B cell (primary cell): ENCODE results near the gene APOBEC3C. TPM values are rescaled to one million over a fixed set of nuclear protein-coding genes. Genes with fewer than 3 reads are reported as not detected.
A peak's percentile ranks its signal among the peaks of the same experiment; 100 is the strongest.
"Not testable (repeated sequence)": the region's sequence is repeated elsewhere in the genome, so short reads cannot be mapped to it uniquely, and the experiment has no call there.

ENCODE experiments used
- ATAC-seq: fragments of 200-7000 bp; cut with Tn5 transposase; one replicate; pipeline ENCODE4 v1.10.0; 2021; ENCODE audit warnings: low read depth, mild to moderate bottlenecking, moderate number of reproducible peaks, moderate library complexity
- CTCF ChIA-PET: fragments of 350-600 bp; sonication (Branson Sonifier 250); formaldehyde crosslinking; loops from one replicate; lab custom pipeline; 2021; ENCODE audit warnings: antibody characterized with exemption, inconsistent platforms; lab: Charles Lee
- POLR2A ChIA-PET: fragments of 350-600 bp; sonication (Branson Sonifier 250); formaldehyde crosslinking; loops from one replicate; lab custom pipeline; 2021; ENCODE audit warnings: antibody characterized with exemption; lab: Charles Lee
- DNase-seq: peaks from one replicate; pipeline ENCODE4 v3.0.0; 2013
- H2AFZ ChIP-seq: 2 replicates; pipeline ENCODE4 v1.6.1; 2012; ENCODE audit warnings: mild to moderate bottlenecking, low read depth, low read length; ENCODE audit not compliant: insufficient read depth, poor library complexity, severe bottlenecking
- H3K27ac ChIP-seq, 2 donors: 1 replicate in 1 of 2; 2 replicates in 1 of 2; pipeline ENCODE4 v1.5.1; 2012 to 2013; ENCODE audit warnings: low read length in 2 of 2, mild to moderate bottlenecking in 2 of 2, moderate library complexity in 1 of 2
- H3K27me3 ChIP-seq, 4 experiments: fragments of 200-600 bp in 1 of 4; sonication (generic) in 1 of 4; replicated peaks in 1 of 4; 1 replicate in 2 of 4; 2 replicates in 2 of 4; pipeline versions ENCODE4 v1.6.1 to v1.7.0; 2013 to 2016; ENCODE audit warnings: low read length in 3 of 4, mild to moderate bottlenecking in 2 of 4, mixed read lengths in 1 of 4, moderate library complexity in 1 of 4; ENCODE audit not compliant: insufficient read depth in 4 of 4, control insufficient read depth in 3 of 4; ENCODE audit errors: control extremely low read depth in 1 of 4
- H3K36me3 ChIP-seq, 2 experiments: replicated peaks in 1 of 2; 1 replicate in 1 of 2; 2 replicates in 1 of 2; pipeline versions ENCODE4 v1.6.1 to v1.7.1; 2013; ENCODE audit warnings: low read length in 1 of 2; ENCODE audit not compliant: insufficient read depth in 2 of 2, control insufficient read depth in 1 of 2; ENCODE audit errors: control extremely low read depth in 1 of 2, extremely low read depth in 1 of 2
- H3K4me1 ChIP-seq, 2 donors: fragments of 200-600 bp in 1 of 2; sonication (generic) in 1 of 2; 1 replicate in 1 of 2; 2 replicates in 1 of 2; pipeline versions ENCODE4 v1.5.1 to v1.6.1; 2013 to 2017; ENCODE audit warnings: low read length in 2 of 2; ENCODE audit not compliant: control insufficient read depth in 2 of 2, insufficient read depth in 2 of 2
- H3K4me2 ChIP-seq: replicated peaks from 2 replicates; pipeline ENCODE3; 2012; ENCODE audit warnings: mild to moderate bottlenecking, low read depth, low read length; ENCODE audit not compliant: poor library complexity, severe bottlenecking
- H3K4me3 ChIP-seq, 5 experiments: fragments of 200-600 bp in 1 of 5; sonication (generic) in 1 of 5; 1 replicate in 3 of 5; 2 replicates in 2 of 5; pipeline versions ENCODE4 v1.5.1 to v1.7.0; 2011 to 2016; ENCODE audit warnings: low read length in 4 of 5, mild to moderate bottlenecking in 4 of 5, low read depth in 2 of 5, control low read depth in 1 of 5, moderate library complexity in 1 of 5; ENCODE audit not compliant: insufficient read depth in 1 of 5; ENCODE audit errors: control extremely low read depth in 1 of 5, extremely low read depth in 1 of 5
- H3K79me2 ChIP-seq: fragments of 200-600 bp; sonication (generic); one replicate; pipeline ENCODE4 v1.6.0; 2016; ENCODE audit warnings: low read length; ENCODE audit not compliant: control insufficient read depth, insufficient read depth
- H3K9ac ChIP-seq: fragments of 200-600 bp; sonication (generic); 2 replicates; pipeline ENCODE4 v1.6.1; 2017; ENCODE audit warnings: mild to moderate bottlenecking, low read length, moderate library complexity
- H3K9me3 ChIP-seq, 3 donors: one replicate each; pipeline versions ENCODE4 v1.6.1 to v1.7.1; 2013; ENCODE audit warnings: low read length in 2 of 3; ENCODE audit not compliant: control insufficient read depth in 2 of 3, insufficient read depth in 1 of 3; ENCODE audit errors: control extremely low read depth in 1 of 3
- H4K20me1 ChIP-seq: 2 replicates; pipeline ENCODE4 v1.6.0; 2012; ENCODE audit warnings: mild to moderate bottlenecking, low read length; ENCODE audit not compliant: insufficient read depth, control insufficient read depth, poor library complexity, severe bottlenecking
- H3K27ac Mint-ChIP-seq: one replicate; pipeline ENCODE4 v1.8.0; 2021; ENCODE audit warnings: mixed read lengths
- H3K27me3 Mint-ChIP-seq: one replicate; pipeline ENCODE4 v1.8.0; 2021; ENCODE audit warnings: mixed read lengths
- H3K4me1 Mint-ChIP-seq: one replicate; pipeline ENCODE4 v1.8.0; 2021; ENCODE audit warnings: mixed read lengths
- H3K4me3 Mint-ChIP-seq: one replicate; pipeline ENCODE4 v1.8.0; 2021; ENCODE audit warnings: mixed read lengths
- H3K9me3 Mint-ChIP-seq: one replicate; pipeline ENCODE4 v1.8.0; 2022; ENCODE audit warnings: mixed read lengths; ENCODE audit not compliant: insufficient read depth
- CTCF ChIP-seq: fragments of 200-600 bp; IDR thresholded peaks from one replicate; pipeline ENCODE4 v1.8.0; 2022; ENCODE audit warnings: antibody characterized with exemption, mild to moderate bottlenecking
- EZH2 ChIP-seq: IDR thresholded peaks from 2 replicates; pipeline ENCODE4 v1.6.1; 2012; ENCODE audit warnings: borderline replicate concordance, low read depth, mild to moderate bottlenecking, moderate library complexity, low read length; ENCODE audit not compliant: insufficient read depth, poor library complexity, severe bottlenecking
- WGBS: methylation state at CpG from one replicate; pipeline ENCODE4 v1.1.5; 2013; ENCODE audit warnings: missing lambda C conversion rate; ENCODE audit not compliant: insufficient coverage; 5-methylcytosine and 5-hydroxymethylcytosine counted together
- intact Hi-C: fragments of 100-400 bp; cut with micrococcal nuclease; formaldehyde crosslinking; loops from one replicate; pipeline ENCODE4 v1.10.0; 2022
- polyA plus RNA-seq: library from polyadenylated mRNA; depleted of rRNA; stranded (reverse); fragments of >200 nt; gene quantifications from 2 replicates; pipeline ENCODE4 v1.2.3, GENCODE V29; 2012
- total RNA-seq, 2 donors: library from RNA; stranded (reverse); fragments of 120-200 nt in 1 of 2; gene quantifications; 1 replicate in 1 of 2; 2 replicates in 1 of 2; pipeline versions ENCODE4 v1.2.3 to v1.2.4, GENCODE V29; 2013 to 2022

Gene APOBEC3C
- total and polyA plus RNA-seq, 2 donors (not counting 1 experiment from before 2014, with no cell fraction given): 45.5 to 107 TPM

GRCh38 chr22:39012533-39013511, 1.2 kb upstream of the APOBEC3C start:
- no peak for DNase-seq
- Histone ChIP-seq H3K4me3 (peak overlapping the region in 3 of 5 experiments; percentile 71 to 88 (median 72)), H3K9ac (peak overlapping the region; percentile 71), H3K9me3 (no peaks in the 10 kb centered on the region), H3K4me1 (peaks cover 15 to 43% of the 10 kb centered on the region in 2 donors), H3K4me2 (peak overlapping the region; percentile 78), H3K36me3 (peaks cover 0 to 11% of the 10 kb centered on the region in 2 experiments), H3K27ac (peak overlapping the region; percentile 84 to 89), H4K20me1 (no peaks in the 10 kb centered on the region), H3K27me3 (no peaks in the 10 kb centered on the region), H2AFZ (no peak overlapping the region), H3K79me2 (peaks cover 87% of the 10 kb centered on the region)
- intact Hi-C loops: no loop called here
- ChIA-PET POLR2A (interaction anchor here (0.6 kb wide), 1 partner anchor 106 kb away, joined by 3 read pairs; no protein-coding TSS in a partner anchor), CTCF (interaction anchor here (0.6 to 3.1 kb wide), 7 partner anchors 9 to 324 kb away, joined by 5 to 10 read pairs (median 7); no protein-coding TSS in a partner anchor)
- WGBS: 92% methylated on average over 20 of the region's 29 CpGs
- no peak for ATAC-seq
- peak overlapping the region; percentile 87 for H3K27ac Mint-ChIP-seq
- H3K4me3 Mint-ChIP-seq: peak overlapping the region; percentile 60
- no peak for TF ChIP-seq EZH2
- no peak for TF ChIP-seq CTCF
- H3K9me3 Mint-ChIP-seq: no peaks in the 10 kb centered on the region
- no peaks in the 10 kb centered on the region for H3K27me3 Mint-ChIP-seq
- peaks cover 45% of the 10 kb centered on the region for H3K4me1 Mint-ChIP-seq

- POLR2A ChIA-PET: interaction anchor here (0.6 kb wide), 1 partner anchor 105 kb away, joined by 3 read pairs; no protein-coding TSS in a partner anchor
- H3K79me2 ChIP-seq: peaks cover 82% of the 10 kb centered on the region
- peak overlapping the region; percentile 78 for H3K4me2 ChIP-seq
- no CpG with 5 or more reads among the region's 6 CpGs for WGBS
- H3K9ac ChIP-seq: peak overlapping the region; percentile 71
- CTCF ChIA-PET: interaction anchor here (0.8 to 3.1 kb wide), 5 partner anchors 10 to 143 kb away, joined by 5 to 8 read pairs (median 7); no protein-coding TSS in a partner anchor
- H3K27me3 Mint-ChIP-seq, H4K20me1 ChIP-seq, H3K9me3 Mint-ChIP-seq, ATAC-seq, H3K27me3 ChIP-seq, H3K9me3 ChIP-seq, intact Hi-C loops, DNase-seq: not testable (repeated sequence)
- H3K36me3 ChIP-seq: peaks cover 0 to 19% of the 10 kb centered on the region in 2 experiments
- Mint-ChIP-seq H3K4me3 (peak overlapping the region; percentile 96), H3K4me1 (peaks cover 45% of the 10 kb centered on the region), H3K27ac (peak overlapping the region; percentile 84)
- peak overlapping the region; percentile 84 to 89 for H3K27ac ChIP-seq
- H3K4me3 ChIP-seq: peak overlapping the region in 4 of 5 experiments; percentile 68 to 88 (median 72)
- peaks cover 15 to 43% of the 10 kb centered on the region in 2 donors for H3K4me1 ChIP-seq
- peak overlapping the region; percentile 84 for H2AFZ ChIP-seq
Observed at GRCh38 chr22:39013561-39013941, 506 bp upstream of the APOBEC3C start.

- Histone ChIP-seq H3K36me3 (peaks cover 0 to 19% of the 10 kb centered on the region in 2 experiments), H3K4me3 (peak overlapping the region; percentile 38 to 88 (median 71)), H3K4me2 (peak overlapping the region; percentile 78), H3K79me2 (peaks cover 73% of the 10 kb centered on the region), H3K27ac (peak overlapping the region; percentile 84 to 89), H3K4me1 (peaks cover 15 to 43% of the 10 kb centered on the region in 2 donors), H2AFZ (peak overlapping the region; percentile 84), H3K9ac (peak overlapping the region; percentile 71)
- H4K20me1 ChIP-seq, H3K27me3 Mint-ChIP-seq, H3K9me3 Mint-ChIP-seq, DNase-seq, H3K27me3 ChIP-seq, ATAC-seq, H3K9me3 ChIP-seq: not testable (repeated sequence)
- intact Hi-C loops: loop anchor here (1.0 to 2.0 kb wide), 4 partner anchors 26 to 100 kb away; partner anchors contain the start of gene APOBEC3F
- H3K27ac Mint-ChIP-seq: peak overlapping the region; percentile 84
- 60% methylated on average over 3 of the region's 6 CpGs for WGBS
- CTCF ChIA-PET: interaction anchor here (0.6 to 3.1 kb wide), 8 partner anchors 12 to 304 kb away, joined by 3 to 10 read pairs (median 5); no protein-coding TSS in a partner anchor
- peaks cover 50% of the 10 kb centered on the region for H3K4me1 Mint-ChIP-seq
- POLR2A ChIA-PET: interaction anchor here (0.7 to 1.3 kb wide), 3 partner anchors 14 to 227 kb away, joined by 3 to 4 read pairs (median 3); no protein-coding TSS in a partner anchor
- peak overlapping the region; percentile 96 for H3K4me3 Mint-ChIP-seq
Observed at GRCh38 chr22:39014723-39015121, 665 bp downstream of the APOBEC3C start.
